RPMI7951 (cell line): ENCODE results near the gene PKD1L1. TPM values are rescaled to one million over a fixed set of nuclear protein-coding genes. Genes with fewer than 3 reads are reported as not detected.

Experiments used
- DNase-seq: peaks from one replicate; pipeline ENCODE4 v3.0.0-alpha.2; 2012; ENCODE audit warnings: low read depth
- total RNA-seq: library from RNA; depleted of rRNA; stranded (reverse); fragments of >200 nt; shearing (Covaris generic); gene quantifications from 2 replicates; pipeline ENCODE4 v1.2.3, GENCODE V29; 2014

PKD1L1 gene
- total RNA-seq, 1 experiment from 2014 or later = 0.12 TPM

DNA sequence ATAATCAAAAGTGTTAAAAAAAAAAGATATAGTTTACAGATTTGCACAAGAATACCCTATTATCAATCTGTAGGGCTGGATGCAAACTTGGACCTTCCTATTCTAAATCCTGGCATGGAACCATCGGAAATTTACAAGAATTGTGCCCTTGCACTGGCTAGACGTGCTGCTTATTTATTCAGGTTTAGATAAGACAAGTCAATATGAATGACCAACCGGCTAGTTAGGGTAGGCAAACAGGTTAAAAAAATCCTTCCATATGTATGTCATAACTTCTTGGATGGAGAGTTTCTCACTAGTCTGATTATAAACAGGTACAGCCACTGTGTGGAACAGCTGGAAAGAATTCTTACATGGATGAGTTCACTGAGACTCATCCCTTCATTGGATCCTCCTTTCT, 41.4 kb downstream of the PKD1L1 start:
- peak; percentile 28 for DNase-seq

DNA sequence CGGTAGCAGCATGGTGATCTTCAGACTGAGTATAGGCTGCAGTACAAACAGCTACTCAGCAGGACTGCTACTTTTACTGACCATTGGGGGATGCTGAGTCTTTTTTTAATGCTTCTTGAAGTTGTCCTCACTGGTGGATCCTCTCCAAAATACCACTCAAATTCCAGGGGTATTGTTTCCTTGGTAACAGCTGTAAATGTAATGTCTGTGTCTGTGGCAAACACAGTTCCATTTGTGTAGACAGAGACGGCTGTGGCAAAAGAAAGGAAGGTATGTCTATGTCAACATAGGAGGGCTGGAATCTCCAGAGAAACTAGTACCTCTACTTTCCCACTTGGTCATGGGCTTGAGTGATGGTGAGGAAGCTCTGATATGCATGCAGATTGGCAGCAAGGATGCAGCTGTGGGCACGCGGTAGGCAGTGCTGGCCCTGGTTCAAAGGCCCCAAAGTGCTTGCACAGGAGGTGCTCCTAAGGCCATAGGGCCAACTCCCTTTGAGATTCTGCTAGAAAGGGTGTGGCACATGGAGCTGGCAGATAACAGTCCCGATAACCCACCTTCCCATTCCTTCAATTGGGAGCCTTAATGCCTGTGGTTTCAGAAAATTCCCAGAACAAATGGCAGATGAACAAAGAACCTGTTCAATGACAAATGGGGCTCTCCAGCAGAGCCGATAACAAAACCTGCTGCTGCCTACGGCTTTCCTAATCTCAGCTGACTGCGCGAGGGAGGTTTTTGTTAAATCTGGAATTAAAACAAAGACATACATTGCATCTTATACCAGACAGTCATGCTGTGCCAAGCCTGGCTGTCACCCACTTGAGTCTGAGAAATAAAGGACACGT, 43.0 kb downstream of the PKD1L1 start:
- peak; percentile 39 for DNase-seq

DNA sequence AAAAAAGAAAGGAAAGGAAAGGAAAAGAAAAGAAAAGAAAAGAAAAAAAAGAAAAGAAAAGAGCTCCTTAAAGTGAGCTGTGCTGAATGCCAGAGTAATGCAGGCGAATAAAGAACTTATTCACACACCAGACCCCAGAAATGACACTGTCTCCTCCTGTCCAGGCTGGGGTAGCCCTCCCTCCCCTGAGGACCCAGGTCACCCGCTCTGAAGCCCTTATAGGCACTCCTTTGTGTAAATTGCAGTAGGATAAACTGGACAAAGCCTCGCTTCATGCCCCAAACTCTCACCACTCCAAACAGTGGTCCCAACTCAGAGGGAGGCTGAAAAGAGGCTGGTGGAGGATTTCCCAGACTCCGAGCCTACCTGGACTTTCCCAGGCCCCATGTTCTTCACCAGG, 46.3 kb downstream of the PKD1L1 start:
- peak; percentile 49 for DNase-seq

DNA sequence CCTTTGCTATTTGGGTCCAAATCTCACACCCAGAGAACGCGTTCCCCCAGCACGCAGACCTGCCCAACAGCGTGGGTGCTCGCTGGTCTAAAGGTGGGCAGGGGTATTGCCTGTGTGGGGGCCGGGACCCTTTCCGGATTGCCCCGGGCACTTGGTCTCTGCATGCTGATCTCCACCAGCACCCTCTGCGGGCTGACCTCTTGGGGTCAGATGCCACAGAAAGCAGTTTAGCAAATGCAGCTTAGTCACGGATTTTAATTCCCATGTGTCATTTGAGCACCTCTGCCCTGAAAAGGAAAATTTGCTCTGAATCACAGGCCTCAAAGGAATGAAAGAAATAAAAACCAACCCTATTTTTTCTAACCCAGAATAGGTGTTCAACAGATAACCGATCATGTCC, 46.7 kb downstream of the PKD1L1 start:
- peak; percentile 82 for DNase-seq

DNA sequence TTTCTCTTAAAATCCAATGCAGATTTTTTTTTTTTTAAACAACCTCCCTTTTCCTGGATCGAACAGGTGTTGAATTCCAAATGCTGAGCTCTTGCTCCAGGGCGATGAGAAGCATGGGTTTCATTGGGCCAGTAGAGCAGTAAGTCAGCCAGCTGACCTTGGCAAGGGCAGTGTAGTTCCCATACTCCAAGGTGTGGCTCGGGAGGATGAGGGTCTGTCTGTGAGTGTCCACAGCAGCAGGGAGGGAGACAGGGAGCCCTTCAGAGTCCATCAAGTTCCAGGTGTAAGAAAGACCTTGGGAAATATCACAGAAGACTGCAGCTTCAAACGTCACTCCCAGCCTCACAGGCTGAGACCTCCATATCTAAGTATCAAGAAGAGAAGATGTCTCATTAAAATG, 50.4 kb downstream of the PKD1L1 start:
- no peak for DNase-seq

DNA sequence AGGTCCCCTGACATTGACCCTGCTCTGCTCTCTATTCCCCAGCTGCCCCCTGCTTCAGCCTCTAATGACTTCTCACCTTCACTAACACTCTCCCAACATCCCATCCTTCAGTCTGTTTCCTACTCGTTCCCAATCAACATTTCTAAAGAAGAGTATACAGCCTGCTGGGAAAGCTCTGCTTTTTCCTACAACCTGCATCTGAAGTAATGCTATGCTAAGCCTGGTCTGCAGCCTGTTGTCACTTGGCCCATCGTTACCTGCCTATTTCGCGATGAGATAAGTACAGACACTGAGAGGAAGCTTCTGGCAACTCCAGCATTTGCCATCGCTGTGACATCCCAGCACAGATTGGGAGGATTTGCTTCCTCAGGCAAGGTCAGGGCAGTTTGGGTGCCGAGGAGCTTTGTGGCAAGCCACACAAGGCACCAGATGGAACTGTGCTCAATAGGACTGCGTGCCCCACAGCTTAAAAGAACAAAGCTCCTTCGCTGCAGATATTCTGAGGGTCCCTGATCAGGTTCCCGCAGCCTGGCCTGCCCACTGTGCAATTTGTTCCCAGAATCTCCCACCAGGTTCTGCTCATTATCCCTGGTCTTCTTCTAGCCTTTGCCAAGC, 51.4 kb downstream of the PKD1L1 start:
- no peak for DNase-seq

DNA sequence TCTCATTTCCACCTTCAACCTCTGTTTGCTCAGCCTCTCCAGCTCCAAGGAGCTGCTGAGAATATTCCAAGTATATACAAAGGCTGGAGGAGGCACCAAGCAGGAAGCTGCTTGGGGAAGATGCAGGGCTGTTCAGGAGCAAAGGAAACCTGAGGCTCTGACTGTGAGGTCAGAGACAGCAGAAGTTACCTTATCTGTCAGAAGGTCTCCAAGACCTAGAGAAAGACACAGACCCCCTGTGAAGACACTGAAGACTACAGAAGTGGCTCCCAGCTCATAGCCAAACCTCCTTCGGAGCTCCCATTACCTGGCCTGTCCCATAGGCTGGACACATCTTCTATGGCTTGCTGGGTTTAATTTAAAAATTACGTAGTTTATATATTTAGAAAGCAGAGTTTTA, 53.2 kb downstream of the PKD1L1 start:
- DNase-seq = no peak

DNA sequence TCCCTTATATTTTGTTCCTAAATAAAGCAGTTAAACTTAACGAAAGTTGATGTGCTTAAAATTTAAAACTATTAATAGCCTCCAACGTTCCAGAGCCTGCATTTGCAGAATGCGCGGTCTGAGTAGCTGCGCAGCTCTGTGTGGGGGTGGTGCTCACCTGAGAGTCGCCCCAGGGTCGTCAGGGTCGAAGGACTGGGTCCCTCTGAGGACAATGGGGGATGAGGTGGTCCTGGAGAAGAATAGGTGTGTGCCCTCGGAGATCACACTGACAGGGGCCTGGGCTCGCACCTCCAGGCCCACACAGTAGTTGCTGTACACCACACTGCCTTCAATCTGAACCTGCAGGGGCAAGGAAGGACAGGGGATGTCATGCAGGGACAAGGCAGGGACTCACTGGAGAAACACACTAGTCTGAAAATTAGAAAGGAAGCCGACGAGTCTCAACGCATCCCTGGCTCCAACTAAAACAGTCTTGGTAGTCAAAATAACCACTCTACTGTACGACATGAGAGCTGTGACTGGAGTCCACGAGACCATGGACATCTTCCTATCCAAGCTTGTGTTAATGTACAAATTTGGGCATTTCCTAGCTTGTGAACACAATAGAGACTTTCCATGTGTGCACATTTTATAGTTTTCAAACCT, 54.4 kb downstream of the PKD1L1 start:
- no peak for DNase-seq

DNA sequence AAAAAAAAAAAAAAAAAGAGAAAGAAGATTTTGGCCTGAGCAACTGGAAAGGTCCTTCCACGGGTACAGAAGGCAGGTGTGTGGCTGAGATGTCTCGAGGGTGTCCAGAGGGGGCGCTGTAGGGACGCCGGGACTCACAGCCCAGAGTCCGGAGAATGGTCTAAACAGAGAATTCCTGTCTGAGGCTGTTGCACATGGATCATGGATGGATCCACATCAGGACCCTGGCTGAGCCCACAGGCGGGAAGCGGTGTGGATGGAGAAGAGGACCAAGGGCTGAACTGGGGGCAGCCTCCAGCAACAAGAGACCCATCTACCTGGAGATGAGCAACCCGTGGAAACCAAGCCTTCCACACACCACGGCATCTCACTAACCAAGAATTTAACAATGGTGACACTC, 55.0 kb downstream of the PKD1L1 start:
- no peak for DNase-seq

DNA sequence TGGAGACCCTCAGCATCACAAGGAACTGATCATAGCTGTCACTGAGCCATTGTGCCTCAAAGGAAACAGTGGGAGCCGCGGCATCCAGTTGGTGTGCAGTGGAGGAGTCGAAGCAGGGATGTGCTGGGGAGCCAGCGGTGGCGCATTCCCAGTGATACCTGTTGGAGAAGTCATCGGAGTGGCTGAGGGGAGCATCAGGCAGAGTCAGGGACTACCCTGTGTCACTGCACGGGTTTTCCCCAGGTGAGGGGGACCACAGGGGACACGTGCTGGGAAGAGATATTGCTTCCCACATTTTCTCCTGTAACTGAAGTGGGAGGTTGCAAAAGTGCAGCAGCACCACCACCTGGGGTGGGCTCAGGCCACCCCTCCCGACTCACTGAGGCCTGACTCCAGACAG, 57.7 kb downstream of the PKD1L1 start:
- DNase-seq = no peak

DNA sequence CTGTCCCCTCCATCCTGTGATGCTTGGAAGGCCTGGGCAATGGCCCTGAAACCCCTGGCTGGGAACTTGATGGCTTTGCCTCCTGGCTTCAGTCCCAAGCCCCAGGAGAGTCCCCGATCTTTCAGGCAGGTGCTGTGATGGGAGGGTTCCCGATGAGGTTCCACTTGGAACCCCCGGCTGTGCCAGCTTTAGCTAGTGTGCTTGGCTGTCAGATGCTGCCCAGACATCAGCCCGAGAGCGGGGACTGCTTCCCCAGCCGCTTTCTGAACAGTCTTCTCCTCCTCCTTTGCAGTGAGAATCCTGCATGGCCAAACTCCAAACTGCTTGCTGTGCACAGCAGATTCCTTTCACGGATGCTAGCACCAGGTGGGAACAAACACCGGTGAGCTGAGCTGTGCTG, 58.1 kb downstream of the PKD1L1 start:
- DNase-seq = no peak

DNA sequence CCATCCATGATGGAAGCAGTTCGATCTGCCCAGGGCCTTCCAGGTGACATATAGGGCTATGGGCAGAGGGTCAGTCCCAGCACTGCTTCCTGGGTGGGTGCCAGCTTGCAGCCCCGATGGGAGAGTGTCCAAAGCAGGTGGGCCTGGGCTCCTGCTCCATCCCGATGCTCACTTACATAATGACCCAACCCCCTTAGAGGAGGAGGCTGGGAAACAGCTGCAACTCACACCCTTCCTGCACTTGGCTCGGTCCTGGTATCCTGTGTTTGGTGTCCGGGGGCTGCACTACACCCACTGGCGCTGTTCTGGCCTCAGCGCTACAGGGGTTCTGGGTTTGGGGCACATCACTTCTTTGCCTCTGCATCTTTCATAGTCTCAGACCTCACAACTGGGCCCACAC, 58.5 kb downstream of the PKD1L1 start:
- DNase-seq = no peak

DNA sequence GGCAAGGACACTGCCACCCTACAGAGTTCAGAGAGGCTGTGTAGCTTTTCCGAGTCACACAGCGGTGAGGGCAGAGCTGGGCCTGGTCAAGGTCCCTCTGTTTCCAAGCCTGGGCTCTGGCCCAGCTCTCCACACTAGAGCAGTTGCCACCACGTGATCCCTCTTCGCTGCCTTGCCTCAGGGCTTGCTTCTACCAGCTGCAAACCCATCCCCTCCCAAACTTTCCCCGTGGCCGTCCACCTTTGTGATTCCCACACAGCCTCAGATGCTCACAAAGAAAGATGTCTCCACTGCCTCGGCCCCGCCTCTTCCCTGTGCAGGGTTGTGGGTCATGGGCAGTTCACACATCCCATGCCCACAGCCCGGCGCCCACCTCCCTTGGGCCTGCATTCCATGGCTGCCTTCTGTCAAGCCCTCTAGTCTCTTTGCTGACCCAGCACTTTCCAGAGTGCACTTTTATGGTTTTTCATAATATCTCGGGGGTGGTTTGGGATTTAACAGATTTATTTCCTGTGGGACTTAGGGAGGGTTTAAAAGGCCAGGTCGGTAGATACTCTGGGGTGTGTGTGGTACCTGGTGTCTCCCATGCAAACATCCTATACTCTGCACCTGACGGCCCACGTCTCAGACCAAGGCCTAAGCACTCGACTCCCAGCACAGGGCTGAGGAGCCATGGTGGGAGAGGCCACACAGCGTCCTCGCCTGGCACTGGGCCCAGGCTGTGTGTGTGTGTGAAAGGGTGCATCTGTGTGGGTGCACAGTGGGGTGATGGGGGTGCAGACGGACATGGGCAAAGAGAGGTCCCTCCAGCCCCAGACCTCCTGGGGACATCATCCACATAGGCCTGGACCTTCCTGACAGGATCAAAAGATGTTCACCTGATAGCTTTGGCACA, 59.6 kb downstream of the PKD1L1 start:
- peak; percentile 19 for DNase-seq

DNA sequence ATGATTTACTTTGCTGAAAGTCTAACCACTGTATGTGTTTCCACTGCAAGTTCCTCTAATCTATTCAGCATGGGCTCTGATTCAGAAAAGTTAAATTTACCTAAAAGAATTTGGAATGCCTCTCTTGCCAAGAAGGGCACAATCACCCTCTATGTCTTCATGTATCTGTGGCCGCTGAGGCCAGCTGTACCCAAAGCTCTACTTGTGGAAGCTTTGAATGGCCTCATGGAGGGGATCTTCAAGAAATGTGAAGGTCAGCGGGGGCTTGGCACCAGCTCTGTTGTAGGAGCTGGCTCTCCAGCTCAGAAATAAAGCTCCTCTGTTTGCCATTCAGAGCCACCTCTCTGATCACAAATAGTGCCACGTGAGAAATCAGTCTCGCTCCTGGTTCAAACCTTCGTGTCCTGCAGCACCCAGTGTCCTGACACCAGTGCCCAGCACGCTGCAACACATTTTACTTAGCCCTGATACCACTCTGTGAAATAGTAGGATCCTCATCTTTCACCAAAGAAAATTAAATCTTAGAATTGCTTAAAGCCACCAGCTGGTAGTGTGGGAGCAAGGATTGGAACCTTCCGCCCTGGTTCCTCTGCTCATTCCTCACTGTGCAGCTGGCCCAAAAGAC, 61.1 kb downstream of the PKD1L1 start:
- peak; percentile 62 for DNase-seq

DNA sequence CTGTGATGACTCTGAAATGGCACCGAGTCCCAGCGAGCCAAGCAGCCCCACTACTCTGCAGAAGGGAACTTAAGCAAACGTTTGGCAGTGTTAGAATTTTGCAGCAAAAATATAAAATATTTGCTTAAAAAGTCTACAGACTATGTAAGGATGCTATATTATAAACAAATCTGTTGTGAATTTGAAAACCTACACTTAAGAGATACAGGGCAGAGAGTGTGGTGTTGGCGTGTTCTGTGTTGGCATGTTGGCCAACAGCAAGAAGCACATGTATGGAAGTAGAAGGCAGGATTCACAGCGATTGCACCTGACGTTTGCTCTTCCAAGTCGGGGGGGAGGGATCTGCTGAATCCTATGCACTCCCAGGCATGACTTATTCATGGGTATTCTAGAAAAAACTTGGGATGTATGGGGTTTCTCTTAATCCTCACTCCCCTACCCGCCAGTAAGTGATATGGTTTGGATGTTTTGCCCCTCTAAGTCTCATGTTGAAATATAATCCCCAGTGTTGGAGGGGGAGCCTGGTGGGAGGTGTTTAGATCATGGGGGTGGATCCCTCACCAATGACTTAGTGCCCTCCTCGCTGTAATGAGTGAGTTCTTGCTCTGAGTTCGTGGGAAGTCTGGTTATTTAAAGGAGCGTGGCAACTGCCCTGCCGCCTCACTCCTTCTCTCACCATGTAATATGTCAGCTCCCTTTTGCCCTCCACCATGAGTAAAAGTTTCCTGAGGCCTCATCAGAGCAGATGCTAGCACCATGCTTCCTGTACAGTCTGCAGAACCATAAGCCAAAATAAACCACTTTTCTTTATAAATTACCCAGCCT, 62.1 kb downstream of the PKD1L1 start:
- DNase-seq = no peak

DNA sequence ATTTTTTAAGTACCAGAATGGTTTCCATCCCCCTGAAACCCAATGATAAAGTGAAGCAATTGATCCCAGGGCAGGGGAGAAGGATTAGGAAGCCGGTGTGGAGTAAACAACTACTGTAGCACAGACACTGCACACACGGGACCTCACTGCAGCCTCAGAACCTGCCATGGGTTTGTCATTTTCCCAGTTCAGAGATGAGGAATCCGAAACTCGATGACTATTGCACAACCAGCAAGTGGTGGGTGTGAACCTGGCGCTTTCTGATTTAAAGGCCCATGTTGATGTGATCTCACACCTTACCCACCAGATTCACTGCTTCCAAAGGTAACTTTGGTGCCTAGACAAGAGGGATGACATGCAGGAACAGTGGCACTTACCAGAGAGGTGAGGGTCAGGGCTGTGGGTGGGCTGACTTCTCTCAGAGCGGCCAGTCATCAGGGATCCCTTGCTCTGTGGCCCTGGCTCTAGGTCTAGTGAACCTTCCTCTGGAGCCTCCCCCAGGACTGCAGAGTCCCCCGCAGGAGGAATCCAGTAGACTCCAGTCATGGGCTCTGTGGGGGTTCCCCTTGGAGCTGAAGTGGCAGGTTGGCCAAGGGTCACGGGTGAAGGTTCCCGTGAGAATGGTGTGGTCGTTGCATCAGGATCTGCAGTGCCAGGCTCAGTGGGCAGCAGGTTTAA, 62.8 kb downstream of the PKD1L1 start:
- no peak for DNase-seq

DNA sequence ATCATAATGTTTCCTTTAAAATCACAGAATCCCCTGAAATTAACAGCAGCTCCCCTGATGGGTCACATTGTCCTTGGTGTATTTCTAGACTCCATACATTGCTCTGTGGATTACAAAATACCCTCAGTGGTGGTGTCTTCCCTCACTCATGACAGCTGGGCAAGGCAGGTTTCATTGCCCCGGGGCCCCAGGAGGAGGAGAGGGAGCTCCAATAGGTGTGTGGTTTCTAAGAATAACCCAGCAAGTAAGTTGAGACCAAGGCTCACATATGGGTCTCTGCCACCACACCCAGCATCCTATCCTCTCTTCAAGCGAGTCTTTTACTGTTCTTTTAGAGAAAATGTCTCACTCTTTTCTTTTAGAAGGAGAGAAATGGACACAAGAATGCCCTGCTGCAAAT, 63.6 kb downstream of the PKD1L1 start:
- no peak for DNase-seq

DNA sequence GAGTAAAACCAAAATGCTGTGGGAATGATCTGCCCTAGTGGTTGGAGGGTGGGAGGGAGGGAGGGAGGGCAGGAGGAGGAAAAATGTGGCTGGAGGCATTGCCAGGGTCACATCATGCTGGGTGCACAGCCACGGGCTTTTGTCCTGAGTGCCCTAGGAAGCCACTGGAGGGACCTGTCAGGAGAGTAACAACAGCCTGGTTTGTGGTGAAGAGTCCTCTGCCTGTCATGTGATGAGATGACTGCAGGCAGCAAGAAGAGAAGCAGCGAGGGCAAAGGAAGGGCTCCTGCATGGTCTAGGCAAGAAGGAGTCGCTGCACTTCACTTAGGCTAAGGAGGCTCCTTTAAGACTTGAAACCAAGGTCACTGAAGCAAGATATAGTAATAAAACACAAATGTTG, 65.6 kb downstream of the PKD1L1 start:
- no peak for DNase-seq

DNA sequence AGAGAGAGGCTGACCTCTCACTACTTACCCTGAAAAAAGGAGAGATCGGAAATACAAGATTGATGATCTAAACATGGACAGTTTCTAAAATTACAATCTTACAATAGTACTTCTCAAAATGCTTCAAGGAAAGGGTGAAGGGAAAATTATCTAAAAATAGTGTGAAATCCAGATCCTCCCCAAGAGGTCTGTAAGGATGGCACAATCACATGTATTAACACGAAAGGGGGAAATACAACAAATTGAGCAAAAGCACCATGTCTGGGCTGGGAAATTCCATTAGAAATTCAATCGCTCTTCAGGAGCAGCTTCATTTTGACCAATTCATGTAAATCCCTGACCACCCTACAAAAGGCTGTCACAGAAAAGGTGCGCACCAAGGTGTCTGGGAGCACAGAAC, 67.0 kb downstream of the PKD1L1 start:
- no peak for DNase-seq

DNA sequence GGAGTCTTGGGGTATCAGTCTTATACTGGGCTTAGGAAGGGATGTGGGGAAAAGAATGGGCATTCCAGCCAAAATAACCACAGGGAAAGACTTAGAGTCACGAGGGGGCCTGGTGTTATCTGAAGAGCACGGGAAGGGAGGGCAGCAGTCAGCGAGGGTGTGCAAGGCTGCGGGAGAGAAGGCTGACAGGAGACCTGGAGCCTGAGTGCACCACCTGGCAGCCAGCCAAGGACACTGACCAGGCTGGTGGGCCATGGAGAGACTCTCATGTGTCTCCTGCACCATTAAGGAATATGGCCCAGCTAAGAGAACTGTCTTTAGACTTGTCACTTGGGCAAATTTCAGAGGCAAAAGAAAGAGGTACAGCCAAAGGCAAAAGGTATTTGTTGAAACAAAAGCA, 69.6 kb downstream of the PKD1L1 start:
- no peak for DNase-seq
